K562 (cell line): ENCODE data around the gene CCDC9B. TPM values are rescaled to one million over a fixed set of nuclear protein-coding genes. Genes with fewer than 3 reads are reported as not detected.

Experiments used
- ARNT ChIP-seq, 2 experiments: fragments of 450-650 bp; IDR thresholded peaks; 2 replicates each; pipeline ENCODE4 v1.6.1; 2016; ENCODE audit warnings: mild to moderate bottlenecking in 1 of 2
- BCOR ChIP-seq: fragments of 450-650 bp; IDR thresholded peaks from 2 replicates; pipeline ENCODE4 v1.6.1; 2016
- CREB1 ChIP-seq, 2 experiments: sonication (generic) in 1 of 2; formaldehyde crosslinking in 1 of 2; IDR thresholded peaks; 2 replicates each; pipeline versions ENCODE4 v1.6.1 to v1.8.0; 2012 to 2022; ENCODE audit warnings: inconsistent platforms in 1 of 2, mild to moderate bottlenecking in 1 of 2, missing genetic modification reagents in 1 of 2, moderate library complexity in 1 of 2
- CTBP1 ChIP-seq: fragments of 450-650 bp; IDR thresholded peaks from 2 replicates; pipeline ENCODE4 v1.6.1; 2016; ENCODE audit warnings: borderline replicate concordance
- ELF1 ChIP-seq: fragments of 200-800 bp; sonication (Bioruptor generic); IDR thresholded peaks from 2 replicates; pipeline ENCODE4 v1.6.1; 2016; ENCODE audit warnings: missing genetic modification characterization, missing compliant biosample characterization
- ETV6 ChIP-seq, 3 experiments: fragments of 150-350 bp in 1 of 3; sonication (generic) in 1 of 3; formaldehyde crosslinking in 1 of 3; IDR thresholded peaks; 2 replicates each; pipeline versions ENCODE4 v1.6.1 to v1.8.0; 2014 to 2022; ENCODE audit warnings: borderline replicate concordance in 2 of 3, low read depth in 2 of 3, antibody characterized with exemption in 1 of 3, low read length in 1 of 3, mild to moderate bottlenecking in 1 of 3, missing genetic modification reagents in 1 of 3
- FOXK1 ChIP-seq: sonication (generic); formaldehyde crosslinking; IDR thresholded peaks from 2 replicates; pipeline ENCODE4 v1.8.0; 2022; ENCODE audit warnings: missing genetic modification reagents, mild to moderate bottlenecking, borderline replicate concordance
- FOXM1 ChIP-seq, 2 experiments: fragments of 450-650 bp in 1 of 2; sonication (generic) in 1 of 2; formaldehyde crosslinking in 1 of 2; IDR thresholded peaks; 2 replicates each; pipeline versions ENCODE4 v1.6.1 to v1.9.0; 2017 to 2022; ENCODE audit warnings: low read depth in 2 of 2, mild to moderate bottlenecking in 2 of 2, missing genetic modification reagents in 1 of 2, moderate library complexity in 1 of 2
- MAFF ChIP-seq: IDR thresholded peaks from 2 replicates; pipeline ENCODE4 v1.6.1; 2012; ENCODE audit warnings: low read length, improper control_type of control experiment
- NR2C2 ChIP-seq, 2 experiments: fragments of 200-800 bp in 1 of 2; sonication (Bioruptor generic) in 1 of 2; sonication (generic) in 1 of 2; formaldehyde crosslinking in 1 of 2; IDR thresholded peaks; 2 replicates each; pipeline versions ENCODE4 v1.6.1 to v1.8.0; 2016 to 2022; ENCODE audit warnings: mild to moderate bottlenecking in 1 of 2, missing compliant biosample characterization in 1 of 2, missing genetic modification characterization in 1 of 2, missing genetic modification reagents in 1 of 2
- NR2F6 ChIP-seq: fragments of 450-650 bp; formaldehyde crosslinking; IDR thresholded peaks from 2 replicates; pipeline ENCODE4 v1.4.0; 2020; ENCODE audit warnings: mild to moderate bottlenecking
- PHF8 ChIP-seq: fragments of 200-600 bp; sonication (generic); IDR thresholded peaks from 2 replicates; pipeline ENCODE4 v1.6.1; 2012; ENCODE audit warnings: mixed run types, mild to moderate bottlenecking, inconsistent platforms, low read length, moderate library complexity, borderline replicate concordance
- RBM25 ChIP-seq: fragments of 200-400 bp; formaldehyde crosslinking; IDR thresholded peaks from 2 replicates; pipeline ENCODE4 v1.6.1; 2018; ENCODE audit warnings: low read length, low read depth, moderate library complexity; ENCODE audit not compliant: severe bottlenecking
- SMAD3 ChIP-seq: fragments of 450-650 bp; formaldehyde crosslinking; conservative IDR thresholded peaks from 2 replicates; pipeline ENCODE4 v1.4.0; 2020; ENCODE audit warnings: mild to moderate bottlenecking
- SNIP1 ChIP-seq: fragments of 450-650 bp; IDR thresholded peaks from 2 replicates; pipeline ENCODE4 v1.7.1; 2017; ENCODE audit warnings: low read depth, mild to moderate bottlenecking
- TRIM24 ChIP-seq, 2 experiments: fragments of 450-650 bp; IDR thresholded peaks; 2 replicates each; pipeline ENCODE4 v1.6.1; 2016
- WHSC1 ChIP-seq: IDR thresholded peaks from one replicate; pipeline ENCODE4 v1.6.1; 2012; ENCODE audit warnings: low read length, control low read depth, inconsistent platforms
- ZBTB8A ChIP-seq: fragments of 450-650 bp; IDR thresholded peaks from 2 replicates; pipeline ENCODE4 v1.6.1; 2018; ENCODE audit warnings: mild to moderate bottlenecking, moderate library complexity; ENCODE audit not compliant: partially characterized antibody
- ZFP36 ChIP-seq: fragments of 150-350 bp; IDR thresholded peaks from 2 replicates; pipeline ENCODE4 v1.6.1; 2018; ENCODE audit warnings: low read length, low read depth; ENCODE audit not compliant: partially characterized antibody
- ZNF143 ChIP-seq: sonication (generic); formaldehyde crosslinking; IDR thresholded peaks from 2 replicates; pipeline ENCODE4 v1.9.0; 2022; ENCODE audit warnings: mild to moderate bottlenecking, missing genetic modification reagents
- ZSCAN29 ChIP-seq: fragments of 450-650 bp; IDR thresholded peaks from 2 replicates; pipeline ENCODE4 v1.6.1; 2017
- polyA plus RNA-seq, 8 experiments: library from polyadenylated mRNA; depleted of rRNA in 4 of 8; stranded (reverse) in 5 of 8; unstranded in 3 of 8; fragments of >200 nt; fragmentation: Nextera tagmentation in 2 of 8; fragmentation: Illumina TruSeq in 1 of 8; extraction: Ambion mirVana in 2 of 8; extraction: Trizol in 1 of 8; gene quantifications; 2 replicates each; pipeline versions ENCODE4 v1.2.1 to v1.2.3, GENCODE V29; 2011 to 2014; ENCODE audit warnings: inconsistent platforms in 1 of 8, missing spikeins in 1 of 8
- total RNA-seq, 7 experiments: library from RNA; depleted of rRNA in 6 of 7; stranded (reverse); fragments of >200 nt in 6 of 7; fragmentation: Illumina TruSeq in 2 of 7; extraction: Trizol in 2 of 7; gene quantifications; 2 replicates each; pipeline versions ENCODE4 v1.2.1 to v1.2.3, GENCODE V29; 2011 to 2021; ENCODE audit warnings: low replicate concordance in 1 of 7
- TF ChIP-seq, protein P1 (sequence below): fragments of 250-450 bp; sonication (Bioruptor Pico); IDR thresholded peaks from 2 replicates; pipeline ENCODE4 v1.4.0; 2020; ENCODE audit warnings: mild to moderate bottlenecking
- TF ChIP-seq, protein P2 (sequence below): fragments of 450-650 bp; IDR thresholded peaks from 2 replicates; pipeline ENCODE4 v1.6.1; 2014; ENCODE audit warnings: low read depth, mild to moderate bottlenecking, moderate library complexity, borderline replicate concordance
- TF ChIP-seq, protein P3 (sequence below): sonication (generic); formaldehyde crosslinking; IDR thresholded peaks from 2 replicates; pipeline ENCODE4 v1.9.0; 2022; ENCODE audit warnings: mild to moderate bottlenecking, missing genetic modification reagents

Gene CCDC9B
- total and polyA plus RNA-seq, 9 of the 15 experiments (the other 6 are each of a cell fraction or from before 2014, with no cell fraction given): 0.01 to 0.47 (median 0.15) TPM; not detected in 1

DNA sequence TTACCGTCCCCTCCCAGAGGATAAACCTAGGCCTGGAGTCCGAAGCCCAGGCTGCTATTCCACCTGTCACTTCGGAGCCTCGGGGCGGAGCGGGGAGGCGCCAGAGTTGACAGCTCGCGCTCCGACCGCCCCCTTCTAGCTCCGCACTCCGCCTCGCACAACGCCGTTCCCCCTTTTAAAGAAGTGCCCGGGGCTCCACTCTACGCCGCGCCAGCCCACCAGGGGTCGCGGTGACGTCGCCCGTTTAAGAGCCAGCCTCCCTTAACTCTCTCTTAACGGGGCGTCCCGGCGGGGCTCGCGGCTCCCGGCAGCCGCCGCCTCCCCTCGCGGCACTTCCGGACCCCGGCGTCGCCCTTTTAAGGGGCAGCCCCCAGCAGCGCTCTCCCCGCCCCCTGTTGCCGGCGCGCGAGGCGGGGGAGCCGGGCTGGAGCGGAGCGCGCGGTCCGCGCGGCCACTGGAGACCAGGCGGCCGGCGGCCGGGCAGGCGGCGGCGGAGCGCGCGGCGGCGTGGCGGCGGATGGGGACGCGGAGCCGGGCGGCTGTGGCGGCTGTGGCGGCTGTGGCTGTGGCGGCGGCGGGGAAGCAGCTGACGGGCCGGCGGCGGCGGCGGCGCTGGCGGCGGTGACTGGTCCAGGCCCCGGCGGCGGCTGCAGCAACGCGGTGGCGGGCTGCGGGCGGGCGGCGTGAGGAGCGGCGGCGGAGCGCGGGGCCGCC is 17.3 kb downstream of the CCDC9B start, which contains the start of gene INAFM2 (continued):
- peak; percentile 100 for TF ChIP-seq SNIP1
- no peak for TF ChIP-seq FOXK1 (CRISPR knock-in tag)
- no peak for TF ChIP-seq WHSC1
- TF ChIP-seq RBM25: peak; percentile 41
- TF ChIP-seq ELF1 (tag): peak; percentile 97
- TF ChIP-seq, protein P1, sequence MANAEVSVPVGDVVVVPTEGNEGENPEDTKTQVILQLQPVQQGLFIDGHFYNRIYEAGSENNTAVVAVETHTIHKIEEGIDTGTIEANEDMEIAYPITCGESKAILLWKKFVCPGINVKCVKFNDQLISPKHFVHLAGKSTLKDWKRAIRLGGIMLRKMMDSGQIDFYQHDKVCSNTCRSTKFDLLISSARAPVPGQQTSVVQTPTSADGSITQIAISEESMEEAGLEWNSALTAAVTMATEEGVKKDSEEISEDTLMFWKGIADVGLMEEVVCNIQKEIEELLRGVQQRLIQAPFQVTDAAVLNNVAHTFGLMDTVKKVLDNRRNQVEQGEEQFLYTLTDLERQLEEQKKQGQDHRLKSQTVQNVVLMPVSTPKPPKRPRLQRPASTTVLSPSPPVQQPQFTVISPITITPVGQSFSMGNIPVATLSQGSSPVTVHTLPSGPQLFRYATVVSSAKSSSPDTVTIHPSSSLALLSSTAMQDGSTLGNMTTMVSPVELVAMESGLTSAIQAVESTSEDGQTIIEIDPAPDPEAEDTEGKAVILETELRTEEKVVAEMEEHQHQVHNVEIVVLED (CRISPR knock-in tag): peak; percentile 41; the same call in 1 of the 2 replicates
- TF ChIP-seq CREB1 (IDR thresholded peaks at IDR 0.05): peak; percentile 57
- peak; percentile 86 for TF ChIP-seq CREB1 (CRISPR knock-in tag; IDR thresholded peaks at IDR 0.05)
- TF ChIP-seq ZSCAN29: no peak
- no peak for TF ChIP-seq ETV6 (IDR thresholded peaks at IDR 0.05; ENCODE audit: borderline replicate concordance in 1 of 2, low read depth in 2 of 2, low read length in 1 of 2)
- TF ChIP-seq ETV6 (CRISPR knock-in tag; IDR thresholded peaks at IDR 0.05; ENCODE audit: borderline replicate concordance): peak; percentile 79; the same call in 1 of the 2 replicates
- TF ChIP-seq SMAD3 (CRISPR knock-in tag): no peak
- TF ChIP-seq ZFP36: no peak
- TF ChIP-seq, protein P2, sequence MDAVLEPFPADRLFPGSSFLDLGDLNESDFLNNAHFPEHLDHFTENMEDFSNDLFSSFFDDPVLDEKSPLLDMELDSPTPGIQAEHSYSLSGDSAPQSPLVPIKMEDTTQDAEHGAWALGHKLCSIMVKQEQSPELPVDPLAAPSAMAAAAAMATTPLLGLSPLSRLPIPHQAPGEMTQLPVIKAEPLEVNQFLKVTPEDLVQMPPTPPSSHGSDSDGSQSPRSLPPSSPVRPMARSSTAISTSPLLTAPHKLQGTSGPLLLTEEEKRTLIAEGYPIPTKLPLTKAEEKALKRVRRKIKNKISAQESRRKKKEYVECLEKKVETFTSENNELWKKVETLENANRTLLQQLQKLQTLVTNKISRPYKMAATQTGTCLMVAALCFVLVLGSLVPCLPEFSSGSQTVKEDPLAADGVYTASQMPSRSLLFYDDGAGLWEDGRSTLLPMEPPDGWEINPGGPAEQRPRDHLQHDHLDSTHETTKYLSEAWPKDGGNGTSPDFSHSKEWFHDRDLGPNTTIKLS: peak; percentile 67; the same call in 1 of the 2 replicates
- peak; percentile 59; the same call in 1 of the 2 replicates for TF ChIP-seq NR2C2 (CRISPR knock-in tag; IDR thresholded peaks at IDR 0.05)
- no peak for TF ChIP-seq NR2C2 (tag; IDR thresholded peaks at IDR 0.05)
- TF ChIP-seq CTBP1: peak; percentile 98
- no peak for TF ChIP-seq ARNT (IDR thresholded peaks at IDR 0.05)
- peak; percentile 45; the same call in 1 of the 2 replicates for TF ChIP-seq BCOR
- peak; percentile 53; the same call in 1 of the 2 replicates for TF ChIP-seq PHF8
- TF ChIP-seq TRIM24 (IDR thresholded peaks at IDR 0.05): no peak
- TF ChIP-seq FOXM1 (IDR thresholded peaks at IDR 0.05; ENCODE audit: low read depth): peak; percentile 98
- TF ChIP-seq FOXM1 (CRISPR knock-in tag; IDR thresholded peaks at IDR 0.05; ENCODE audit: low read depth): 0 out of 2 replicates have a peak, but pooled peaks have one; percentile 49
- TF ChIP-seq NR2F6 (CRISPR knock-in tag): no peak
- no peak for TF ChIP-seq MAFF
- no peak for TF ChIP-seq ZBTB8A
- TF ChIP-seq, protein P3, sequence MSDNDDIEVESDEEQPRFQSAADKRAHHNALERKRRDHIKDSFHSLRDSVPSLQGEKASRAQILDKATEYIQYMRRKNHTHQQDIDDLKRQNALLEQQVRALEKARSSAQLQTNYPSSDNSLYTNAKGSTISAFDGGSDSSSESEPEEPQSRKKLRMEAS (CRISPR knock-in tag): peak; percentile 98
- no peak for TF ChIP-seq ZNF143
